ENCODE measurements around the gene STAU1. TPM values are rescaled to one million over a fixed set of nuclear protein-coding genes. Genes with fewer than 3 reads are reported as not detected.

STAU1 gene
- total RNA-seq, 6 experiments from 2014 or later: 53.7 to 96.6 (median 70.4) TPM

DNA sequence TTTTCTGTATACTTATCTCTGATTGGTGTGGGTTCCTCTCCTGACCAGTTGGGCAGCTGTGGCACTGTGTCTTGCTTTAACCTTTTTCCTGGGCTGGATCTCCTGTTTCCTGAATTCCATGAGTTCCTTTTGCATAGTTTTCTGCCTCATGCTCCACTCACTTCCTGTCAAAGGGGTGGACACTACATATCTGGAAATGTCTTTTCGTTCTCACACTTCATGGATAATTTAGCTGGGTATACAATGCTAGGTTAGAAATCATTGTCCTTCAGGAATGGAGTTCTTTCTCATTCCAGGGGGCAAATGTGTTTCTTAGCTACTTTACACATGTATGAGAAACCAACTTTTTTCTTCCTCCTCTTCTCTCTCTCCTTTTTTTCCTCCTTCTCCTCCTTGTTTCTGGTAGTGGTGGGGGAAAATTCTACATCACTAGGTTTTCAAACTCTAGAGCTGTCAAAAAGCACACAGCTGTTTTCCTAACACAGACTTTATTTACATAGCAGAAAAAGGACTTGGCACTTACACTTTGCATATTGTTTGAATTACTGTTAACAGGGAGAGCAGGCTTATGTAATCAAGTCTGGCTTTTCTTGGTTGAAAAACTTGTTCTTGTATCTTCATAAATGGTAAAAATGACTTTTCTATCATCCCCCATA lies 22.1 kb upstream of the STAU1 start:
- peak; percentile 46 to 83 (median 72) for ATAC-seq
- H3K27ac ChIP-seq: no peak overlapping the region
- intact Hi-C loops (cut with DNase I): no loop called here

DNA sequence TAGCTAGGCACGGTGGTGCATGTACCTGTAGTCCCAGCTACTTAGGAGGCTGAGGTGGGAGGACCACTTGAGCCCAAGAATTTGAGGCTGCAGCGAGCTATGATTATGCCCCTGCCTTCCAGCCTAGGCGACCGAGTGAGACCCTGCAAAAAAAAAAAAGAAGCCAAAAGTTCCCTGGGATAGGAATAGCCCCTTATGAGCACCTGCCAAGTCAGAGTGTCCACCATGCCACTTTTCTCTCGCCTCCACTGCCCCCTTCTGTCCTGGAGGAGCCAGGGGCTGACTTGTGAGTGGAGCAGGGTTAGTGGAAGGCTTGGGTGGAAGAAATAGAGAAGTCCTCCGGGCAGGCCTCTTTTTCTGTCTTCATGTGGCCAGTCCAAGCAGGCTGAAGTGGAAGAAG lies 18.9 kb upstream of the STAU1 start:
- 92% methylated on average over 5 of the region's 6 CpGs for WGBS (ENCODE audit: insufficient coverage, low coverage, low lambda C conversion rate, missing lambda C conversion rate)
- no peak for TF ChIP-seq POLR2A (IDR thresholded peaks at IDR 0.05)
- TF ChIP-seq, protein P1, sequence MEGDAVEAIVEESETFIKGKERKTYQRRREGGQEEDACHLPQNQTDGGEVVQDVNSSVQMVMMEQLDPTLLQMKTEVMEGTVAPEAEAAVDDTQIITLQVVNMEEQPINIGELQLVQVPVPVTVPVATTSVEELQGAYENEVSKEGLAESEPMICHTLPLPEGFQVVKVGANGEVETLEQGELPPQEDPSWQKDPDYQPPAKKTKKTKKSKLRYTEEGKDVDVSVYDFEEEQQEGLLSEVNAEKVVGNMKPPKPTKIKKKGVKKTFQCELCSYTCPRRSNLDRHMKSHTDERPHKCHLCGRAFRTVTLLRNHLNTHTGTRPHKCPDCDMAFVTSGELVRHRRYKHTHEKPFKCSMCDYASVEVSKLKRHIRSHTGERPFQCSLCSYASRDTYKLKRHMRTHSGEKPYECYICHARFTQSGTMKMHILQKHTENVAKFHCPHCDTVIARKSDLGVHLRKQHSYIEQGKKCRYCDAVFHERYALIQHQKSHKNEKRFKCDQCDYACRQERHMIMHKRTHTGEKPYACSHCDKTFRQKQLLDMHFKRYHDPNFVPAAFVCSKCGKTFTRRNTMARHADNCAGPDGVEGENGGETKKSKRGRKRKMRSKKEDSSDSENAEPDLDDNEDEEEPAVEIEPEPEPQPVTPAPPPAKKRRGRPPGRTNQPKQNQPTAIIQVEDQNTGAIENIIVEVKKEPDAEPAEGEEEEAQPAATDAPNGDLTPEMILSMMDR (IDR thresholded peaks at IDR 0.05): no peak
- intact Hi-C loops (cut with DNase I): no loop called here
- Histone ChIP-seq H3K4me3 (no peak overlapping the region), H3K4me1 (no peaks in the 10 kb centered on the region), H3K27me3 (no peaks in the 10 kb centered on the region), H3K9me3 (no peaks in the 10 kb centered on the region), H3K27ac (no peak overlapping the region), H3K36me3 (no peaks in the 10 kb centered on the region)
- DNase-seq (no peak), ATAC-seq (peak in 1 of 4 donors; percentile 19)

More for the DNA sequence above, 22.1 kb upstream of the STAU1 start:
- Histone ChIP-seq H3K4me3 (no peak overlapping the region), H3K27me3 (no peaks in the 10 kb centered on the region), H3K4me1 (no peaks in the 10 kb centered on the region), H3K36me3 (no peaks in the 10 kb centered on the region), H3K9me3 (no peaks in the 10 kb centered on the region)
- 83% methylated on average over 1 of the region's 1 CpG for WGBS (ENCODE audit: insufficient coverage, low coverage, low lambda C conversion rate, missing lambda C conversion rate)
- TF ChIP-seq, protein P1 (IDR thresholded peaks at IDR 0.05): no peak
- TF ChIP-seq POLR2A (IDR thresholded peaks at IDR 0.05): no peak
- no peak for DNase-seq

DNA sequence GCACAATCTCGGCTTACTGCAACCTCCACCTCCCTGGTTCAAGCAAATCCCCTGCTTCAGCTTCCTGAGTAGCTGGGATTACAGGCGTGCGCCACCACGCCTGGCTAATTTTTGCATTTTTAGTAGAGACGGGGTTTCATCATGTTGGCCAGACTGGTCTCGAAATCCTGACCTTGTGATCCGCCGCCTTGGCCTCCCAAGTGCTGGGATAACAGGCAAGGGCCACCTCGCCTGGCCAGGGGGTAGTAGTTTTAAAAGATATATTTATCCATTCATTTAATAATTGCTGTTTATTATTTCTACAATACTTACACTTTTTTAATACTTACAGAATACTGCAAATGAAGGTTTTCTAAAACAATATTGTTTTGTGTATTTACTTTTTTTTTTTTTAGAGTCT lies 15.6 kb upstream of the STAU1 start:
- Histone ChIP-seq H3K27ac (no peak overlapping the region), H3K9me3 (no peaks in the 10 kb centered on the region), H3K4me1 (no peaks in the 10 kb centered on the region), H3K36me3 (no peaks in the 10 kb centered on the region), H3K27me3 (no peaks in the 10 kb centered on the region), H3K4me3 (no peak overlapping the region)
- intact Hi-C loops (cut with DNase I): no loop called here
- WGBS (ENCODE audit: insufficient coverage, low coverage, low lambda C conversion rate, missing lambda C conversion rate): 70% methylated on average over 9 of the region's 9 CpGs
- DNase-seq (no peak), ATAC-seq (no peak)
- TF ChIP-seq, protein P1 (IDR thresholded peaks at IDR 0.05): no peak
- no peak for TF ChIP-seq POLR2A (IDR thresholded peaks at IDR 0.05)

DNA sequence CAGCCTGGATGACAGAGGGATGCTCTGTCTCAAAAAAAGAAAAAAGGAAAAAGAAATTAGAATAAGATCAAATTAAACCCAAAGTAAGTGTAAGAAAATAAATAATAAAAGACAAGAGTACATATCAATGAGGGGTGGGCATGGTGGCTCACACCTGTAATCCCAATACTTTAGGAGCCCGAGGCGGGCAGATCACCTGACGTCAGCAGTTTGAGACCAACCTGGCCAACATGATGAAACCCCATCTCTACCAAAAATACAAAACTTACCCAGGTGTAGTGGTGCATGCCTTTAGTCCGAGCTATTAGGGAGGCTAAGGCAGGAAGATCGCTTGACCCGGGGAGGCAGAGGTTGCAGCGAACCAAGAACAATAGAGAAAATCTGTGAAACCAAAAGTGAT lies 14.9 kb upstream of the STAU1 start:
- 87% methylated on average over 6 of the region's 7 CpGs for WGBS (ENCODE audit: insufficient coverage, low coverage, low lambda C conversion rate, missing lambda C conversion rate)
- Histone ChIP-seq H3K4me3 (no peak overlapping the region), H3K4me1 (no peaks in the 10 kb centered on the region), H3K27ac (no peak overlapping the region), H3K27me3 (no peaks in the 10 kb centered on the region), H3K36me3 (no peaks in the 10 kb centered on the region), H3K9me3 (no peaks in the 10 kb centered on the region)
- TF ChIP-seq, protein P1 (IDR thresholded peaks at IDR 0.05): no peak
- no peak for TF ChIP-seq POLR2A (IDR thresholded peaks at IDR 0.05)
- ATAC-seq (no peak), DNase-seq (no peak)
- intact Hi-C loops (cut with DNase I): no loop called here
